Ovary (tissue), 3 donors: Measurements from ENCODE around the gene C9.

Source experiments
- CTCF ChIP-seq, 3 donors: fragments of 450-650 bp in 2 of 3; fragments of 200-600 bp in 1 of 3; IDR thresholded peaks; one replicate each; pipeline versions ENCODE4 v1.5.1 to v1.8.0; 2016 to 2022; ENCODE audit warnings: antibody characterized with exemption in 3 of 3, mild to moderate bottlenecking in 1 of 3
- EP300 ChIP-seq: sonication (generic); formaldehyde crosslinking; IDR thresholded peaks from one replicate; pipeline ENCODE4 v1.6.1; 2017; ENCODE audit warnings: antibody characterized with exemption
- POLR2A ChIP-seq: fragments of 450-650 bp; IDR thresholded peaks from one replicate; pipeline ENCODE4 v1.6.1; 2017; ENCODE audit warnings: antibody characterized with exemption, mild to moderate bottlenecking, moderate library complexity
- donor health status: DM: no; HTN: no; CAD: no.

DNA sequence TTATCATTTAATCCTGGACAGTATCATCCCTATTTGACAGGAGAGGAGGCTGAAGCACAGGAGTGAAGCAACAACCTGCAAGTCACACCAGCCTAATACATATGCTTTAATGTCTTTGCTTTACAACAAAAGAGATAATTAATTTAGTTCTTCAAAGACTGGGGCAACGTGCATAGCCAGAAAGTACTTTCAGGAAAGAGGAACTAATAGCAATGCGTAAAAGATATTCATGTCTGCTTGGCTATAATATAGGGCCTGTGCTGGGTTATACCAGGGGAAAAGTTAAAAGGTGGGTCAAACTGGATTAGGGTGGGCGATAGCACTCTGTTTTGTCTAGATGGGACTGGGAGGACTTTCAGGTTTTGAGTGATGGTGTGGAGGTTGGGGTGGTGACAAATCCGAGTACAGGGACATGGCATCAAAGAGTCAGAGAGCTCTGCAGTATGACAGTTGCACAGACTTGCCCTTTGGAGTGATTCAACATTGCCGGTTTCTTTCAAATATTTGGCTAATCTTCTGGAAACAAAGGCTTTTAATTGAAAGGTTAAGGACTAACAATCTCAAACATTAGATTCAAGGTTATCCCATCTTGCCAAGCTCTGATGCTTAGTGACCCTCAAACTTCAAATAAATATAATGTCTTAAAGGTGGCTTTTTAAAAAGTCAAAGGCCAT, 48.6 kb upstream of the C9 start:
- TF ChIP-seq POLR2A (no peak), CTCF (IDR thresholded peaks at IDR 0.05) (no peak), EP300 (no peak)
